SK-N-SH treated with all-trans-retinoic acid at 6 μM for 48 hours (cell line): ENCODE results near the gene TJP3.

Experiments used
- ATAC-seq: fragments of 200-7000 bp; cut with Tn5 transposase; 3 replicates; pipeline ENCODE4 v1.9.1; 2020; ENCODE audit warnings: mild to moderate bottlenecking, moderate library complexity
- ARNTL ChIP-seq: fragments of 450-650 bp; formaldehyde crosslinking; IDR thresholded peaks from 2 replicates; pipeline ENCODE4 v1.5.0; 2020; ENCODE audit warnings: low read depth, mild to moderate bottlenecking, moderate library complexity, borderline replicate concordance
- BACH2 ChIP-seq: fragments of 250-450 bp; sonication (Bioruptor Pico); IDR thresholded peaks from 2 replicates; pipeline ENCODE4 v1.9.0; 2021; ENCODE audit warnings: mild to moderate bottlenecking, borderline replicate concordance
- CREB5 ChIP-seq: fragments of 250-450 bp; sonication (Bioruptor Pico); IDR thresholded peaks from 2 replicates; pipeline ENCODE4 v1.5.1; 2020; ENCODE audit warnings: low read depth, mild to moderate bottlenecking, moderate library complexity
- CSDC2 ChIP-seq: fragments of 250-450 bp; sonication (Bioruptor Pico); IDR thresholded peaks from 2 replicates; pipeline ENCODE4 v1.5.0; 2020; ENCODE audit warnings: mild to moderate bottlenecking, moderate library complexity
- CSRNP3 ChIP-seq: fragments of 250-450 bp; sonication (Bioruptor Pico); IDR thresholded peaks from 2 replicates; pipeline ENCODE4 v1.5.1; 2021; ENCODE audit warnings: mild to moderate bottlenecking, moderate library complexity
- ESRRG ChIP-seq: fragments of 250-450 bp; sonication (Bioruptor Pico); IDR thresholded peaks from 2 replicates; pipeline ENCODE4 v1.6.1; 2021; ENCODE audit warnings: mild to moderate bottlenecking
- GLIS3 ChIP-seq: fragments of 250-450 bp; sonication (Bioruptor Pico); IDR thresholded peaks from 2 replicates; pipeline ENCODE4 v1.5.0; 2020; ENCODE audit warnings: mild to moderate bottlenecking, moderate library complexity
- ISL1 ChIP-seq: fragments of 250-450 bp; sonication (Bioruptor Pico); IDR thresholded peaks from 2 replicates; pipeline ENCODE4 v2.1.2; 2022; ENCODE audit warnings: mild to moderate bottlenecking, moderate library complexity
- PATZ1 ChIP-seq: fragments of 250-450 bp; sonication (Bioruptor Pico); IDR thresholded peaks from 2 replicates; pipeline ENCODE4 v1.8.0; 2020; ENCODE audit warnings: mild to moderate bottlenecking, moderate library complexity, borderline replicate concordance
- POU6F1 ChIP-seq: fragments of 250-450 bp; sonication (Bioruptor Pico); IDR thresholded peaks from 2 replicates; pipeline ENCODE4 v1.8.0; 2021; ENCODE audit warnings: low read depth, mild to moderate bottlenecking, moderate library complexity, borderline replicate concordance
- PPARA ChIP-seq: fragments of 250-450 bp; sonication (Bioruptor Pico); IDR thresholded peaks from 2 replicates; pipeline ENCODE4 v1.5.0; 2020; ENCODE audit warnings: mild to moderate bottlenecking, borderline replicate concordance
- RARB ChIP-seq: fragments of 250-450 bp; sonication (Bioruptor Pico); IDR thresholded peaks from 2 replicates; pipeline ENCODE4 v1.8.0; 2021; ENCODE audit warnings: mild to moderate bottlenecking, moderate library complexity
- SNAI2 ChIP-seq: fragments of 250-450 bp; sonication (Bioruptor Pico); IDR thresholded peaks from 2 replicates; pipeline ENCODE4 v1.5.0; 2020; ENCODE audit warnings: mild to moderate bottlenecking, moderate library complexity
- TCF4 ChIP-seq: fragments of 250-450 bp; sonication (Bioruptor Pico); IDR thresholded peaks from 2 replicates; pipeline ENCODE4 v1.8.0; 2021; ENCODE audit warnings: mild to moderate bottlenecking, moderate library complexity, borderline replicate concordance
- TOX ChIP-seq: fragments of 250-450 bp; sonication (Bioruptor Pico); IDR thresholded peaks from 2 replicates; pipeline ENCODE4 v1.8.0; 2021; ENCODE audit warnings: mild to moderate bottlenecking, moderate library complexity, borderline replicate concordance
- TSHZ2 ChIP-seq: fragments of 250-450 bp; sonication (Bioruptor Pico); IDR thresholded peaks from 2 replicates; pipeline ENCODE4 v1.5.0; 2020; ENCODE audit warnings: mild to moderate bottlenecking, moderate library complexity
- ZC3H10 ChIP-seq: fragments of 250-450 bp; sonication (Bioruptor Pico); IDR thresholded peaks from 2 replicates; pipeline ENCODE4 v1.5.1; 2021; ENCODE audit warnings: mild to moderate bottlenecking, moderate library complexity
- ZFP3 ChIP-seq: fragments of 250-450 bp; sonication (Bioruptor Pico); IDR thresholded peaks from 2 replicates; pipeline ENCODE4 v1.5.0; 2020; ENCODE audit warnings: mild to moderate bottlenecking, moderate library complexity
- ZFP30 ChIP-seq: fragments of 450-650 bp; formaldehyde crosslinking; IDR thresholded peaks from 2 replicates; pipeline ENCODE4 v1.5.0; 2022; ENCODE audit warnings: mild to moderate bottlenecking, moderate library complexity
- ZNF565 ChIP-seq: fragments of 450-650 bp; formaldehyde crosslinking; conservative IDR thresholded peaks from 2 replicates; pipeline ENCODE4 v1.5.0; 2020; ENCODE audit warnings: low read depth, mild to moderate bottlenecking, moderate library complexity
- ZNF70 ChIP-seq: fragments of 450-650 bp; formaldehyde crosslinking; IDR thresholded peaks from 2 replicates; pipeline ENCODE4 v1.5.0; 2020; ENCODE audit warnings: mild to moderate bottlenecking, moderate library complexity
- ZNF8 ChIP-seq: fragments of 450-650 bp; formaldehyde crosslinking; IDR thresholded peaks from 2 replicates; pipeline ENCODE4 v1.5.0; 2020; ENCODE audit warnings: mild to moderate bottlenecking, moderate library complexity

TJP3 gene

GRCh38 chr19:3792114-3792513 lies 83.9 kb downstream of the TJP3 start:
- ATAC-seq: no peak; the same call in 2 of the 3 replicates
- TF ChIP-seq ZNF8 (CRISPR knock-in tag) (no peak), ARNTL (no peak), CSDC2 (CRISPR knock-in tag) (no peak), GLIS3 (CRISPR knock-in tag) (no peak), TOX (CRISPR knock-in tag) (no peak), POU6F1 (CRISPR knock-in tag) (no peak), RARB (CRISPR knock-in tag) (no peak), ZNF70 (CRISPR knock-in tag) (no peak), ZC3H10 (CRISPR knock-in tag) (no peak), SNAI2 (no peak), PPARA (no peak), TSHZ2 (no peak), ESRRG (CRISPR knock-in tag) (no peak)
- TF ChIP-seq, all 23 proteins: peak for 0

GRCh38 chr19:3793799-3794198 lies 85.6 kb downstream of the TJP3 start:
- no peak for ATAC-seq
- TF ChIP-seq CSDC2 (CRISPR knock-in tag) (no peak), ZFP30 (no peak), RARB (CRISPR knock-in tag) (no peak), CSRNP3 (CRISPR knock-in tag) (no peak), PATZ1 (CRISPR knock-in tag) (no peak)

- TF ChIP-seq ISL1 (CRISPR knock-in tag): no peak
- no peak for TF ChIP-seq BACH2 (CRISPR knock-in tag)
- no peak for TF ChIP-seq GLIS3 (CRISPR knock-in tag)
- TF ChIP-seq ARNTL: no peak
- no peak for TF ChIP-seq ZNF70 (CRISPR knock-in tag)
- no peak for TF ChIP-seq CREB5
- no peak for TF ChIP-seq CSDC2 (CRISPR knock-in tag)
- TF ChIP-seq ZNF565 (CRISPR knock-in tag): no peak
- TF ChIP-seq SNAI2: no peak
- TF ChIP-seq PPARA: no peak
- TF ChIP-seq RARB (CRISPR knock-in tag): no peak
- no peak for TF ChIP-seq ZC3H10 (CRISPR knock-in tag)
- no peak for TF ChIP-seq ZNF8 (CRISPR knock-in tag)
- ATAC-seq: no peak
Measured at GRCh38 chr19:3796358-3796757, 88.2 kb downstream of the TJP3 start.

GRCh38 chr19:3798137-3798536 lies 90.0 kb downstream of the TJP3 start:
- no peak for ATAC-seq
- TF ChIP-seq ZNF70 (CRISPR knock-in tag) (no peak), CSDC2 (CRISPR knock-in tag) (no peak), RARB (CRISPR knock-in tag) (no peak), GLIS3 (CRISPR knock-in tag) (no peak), ARNTL (no peak), ZFP3 (CRISPR knock-in tag) (no peak), TCF4 (CRISPR knock-in tag) (no peak), SNAI2 (no peak), ZNF565 (CRISPR knock-in tag) (no peak), CREB5 (no peak), PATZ1 (CRISPR knock-in tag) (no peak), POU6F1 (CRISPR knock-in tag) (no peak)
